Left lung (tissue), 10 donors: ENCODE results near the gene ZNF324B. TPM values are rescaled to one million over a fixed set of nuclear protein-coding genes. Genes with fewer than 3 reads are reported as not detected.

Experiments
- ATAC-seq: fragments of 200-7000 bp; cut with Tn5 transposase; one replicate; pipeline ENCODE4 v1.9.1; 2020; ENCODE audit warnings: moderate library complexity
- DNase-seq, 4 donors: peaks; one replicate each; pipeline ENCODE4 v3.0.0-alpha.2; 2013 to 2020
- H3K27ac ChIP-seq, 2 donors: fragments of 200-600 bp; sonication (generic) in 1 of 2; one replicate each; pipeline versions ENCODE4 v1.5.0 to v1.8.0; 2020 to 2021
- H3K27me3 ChIP-seq, 2 donors: fragments of 200-600 bp; sonication (generic) in 1 of 2; one replicate each; pipeline versions ENCODE4 v1.5.0 to v1.8.0; 2020 to 2021
- H3K36me3 ChIP-seq, 2 donors: fragments of 200-600 bp; sonication (generic) in 1 of 2; one replicate each; pipeline versions ENCODE4 v1.5.0 to v1.8.0; 2020 to 2021
- H3K4me1 ChIP-seq, 2 donors: fragments of 200-600 bp; one replicate each; pipeline ENCODE4 v1.8.0; 2021
- H3K4me3 ChIP-seq, 2 donors: fragments of 200-600 bp; sonication (generic) in 1 of 2; one replicate each; pipeline versions ENCODE4 v1.5.0 to v1.8.0; 2020 to 2021; ENCODE audit warnings: mild to moderate bottlenecking in 1 of 2
- H3K9me3 ChIP-seq, 2 donors: fragments of 200-600 bp; sonication (generic) in 1 of 2; one replicate each; pipeline versions ENCODE4 v1.5.0 to v1.8.0; 2020 to 2021
- CTCF ChIP-seq, 2 donors: fragments of 200-600 bp; sonication (generic) in 1 of 2; IDR thresholded peaks; one replicate each; pipeline versions ENCODE4 v1.5.0 to v1.8.0; 2021; ENCODE audit warnings: antibody characterized with exemption in 2 of 2
- intact Hi-C, 2 donors: fragments of 100-400 bp; cut with DNase I; formaldehyde crosslinking; loops; one replicate each; pipeline versions ENCODE4 v1.11.2 to v1.14.2; 2022
- polyA plus RNA-seq, 6 donors: library from polyadenylated mRNA; unstranded; fragments of 120-200 nt; gene quantifications; one replicate each; pipeline ENCODE4 v1.2.1, GENCODE V29; 2013; ENCODE audit not compliant: insufficient read length in 6 of 6
- total RNA-seq, 2 donors: library from RNA; stranded (reverse); fragmentation: NEBNext Ultra II Directional; extraction: Animal tissue kit (Norgen Biotek cat#: 25700); gene quantifications; one replicate each; pipeline ENCODE4 v1.2.1, GENCODE V29; 2021
- donor health status: DM: no; HTN: yes; CAD: no.
- donor health status: DM: no; HTN: no; CAD: no.

Gene ZNF324B
- total and polyA plus RNA-seq, 8 donors, result 5.2 to 7.8 (median 6.7) TPM

- Histone ChIP-seq H3K4me3 (peak overlapping the region in 1 of 2 donors; percentile 65), H3K4me1 (peaks cover 9 to 19% of the 10 kb centered on the region in 2 donors), H3K9me3 (no peaks in the 10 kb centered on the region), H3K27ac (peak overlapping the region in 1 of 2 donors; percentile 94), H3K36me3 (peaks cover 0 to 40% of the 10 kb centered on the region in 2 donors), H3K27me3 (no peaks in the 10 kb centered on the region)
- no peak for TF ChIP-seq CTCF (IDR thresholded peaks at IDR 0.05)
- ATAC-seq (no peak), DNase-seq (no peak)
- intact Hi-C loops, result no loop called here
Measured at GRCh38 chr19:58474291-58474996, 23.0 kb downstream of the ZNF324B start.

DNA sequence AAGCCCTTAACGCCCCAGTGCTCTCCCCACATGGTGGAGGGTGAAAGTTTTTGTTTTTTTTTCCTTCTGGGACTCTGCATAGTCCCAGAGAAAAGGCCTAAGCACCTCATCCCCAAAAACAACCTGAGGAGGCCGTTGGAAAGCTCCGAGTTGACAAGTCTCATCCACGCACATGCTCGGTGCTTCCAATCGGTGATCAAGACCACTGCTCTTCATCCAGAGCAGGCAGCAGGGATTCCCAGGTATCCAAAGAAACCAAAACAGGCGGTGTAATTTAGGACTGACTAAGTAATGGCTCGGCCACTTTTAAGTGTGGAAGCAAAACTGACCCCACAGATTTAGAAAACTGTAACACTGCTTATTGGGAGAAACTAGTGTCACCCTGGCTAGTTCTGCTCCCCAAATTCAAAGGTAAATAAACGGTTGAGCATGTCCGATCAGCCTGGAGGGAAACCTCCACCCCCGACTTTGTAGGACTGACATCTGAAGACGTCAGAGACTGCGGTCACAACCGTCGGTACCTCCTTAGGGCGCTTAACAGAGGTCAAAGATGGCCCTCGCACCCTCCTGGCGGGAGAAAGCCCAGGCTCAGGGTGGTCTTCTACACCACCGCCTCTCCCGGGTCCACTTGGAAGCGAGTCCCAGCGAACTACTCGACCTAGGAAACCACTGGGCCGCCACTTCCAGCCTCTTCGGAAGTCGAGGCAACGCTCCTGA lies 23.7 kb downstream of the ZNF324B start:
- intact Hi-C loops, result no loop called here
- no peak for ATAC-seq
- no peak for TF ChIP-seq CTCF (IDR thresholded peaks at IDR 0.05)
- Histone ChIP-seq H3K27me3 (no peaks in the 10 kb centered on the region), H3K27ac (peak overlapping the region; percentile 92 to 94), H3K4me1 (peaks cover 9 to 19% of the 10 kb centered on the region in 2 donors), H3K36me3 (peaks cover 0 to 41% of the 10 kb centered on the region in 2 donors), H3K4me3 (peak overlapping the region; percentile 65 to 72), H3K9me3 (no peaks in the 10 kb centered on the region)
- DNase-seq, result no peak

DNA sequence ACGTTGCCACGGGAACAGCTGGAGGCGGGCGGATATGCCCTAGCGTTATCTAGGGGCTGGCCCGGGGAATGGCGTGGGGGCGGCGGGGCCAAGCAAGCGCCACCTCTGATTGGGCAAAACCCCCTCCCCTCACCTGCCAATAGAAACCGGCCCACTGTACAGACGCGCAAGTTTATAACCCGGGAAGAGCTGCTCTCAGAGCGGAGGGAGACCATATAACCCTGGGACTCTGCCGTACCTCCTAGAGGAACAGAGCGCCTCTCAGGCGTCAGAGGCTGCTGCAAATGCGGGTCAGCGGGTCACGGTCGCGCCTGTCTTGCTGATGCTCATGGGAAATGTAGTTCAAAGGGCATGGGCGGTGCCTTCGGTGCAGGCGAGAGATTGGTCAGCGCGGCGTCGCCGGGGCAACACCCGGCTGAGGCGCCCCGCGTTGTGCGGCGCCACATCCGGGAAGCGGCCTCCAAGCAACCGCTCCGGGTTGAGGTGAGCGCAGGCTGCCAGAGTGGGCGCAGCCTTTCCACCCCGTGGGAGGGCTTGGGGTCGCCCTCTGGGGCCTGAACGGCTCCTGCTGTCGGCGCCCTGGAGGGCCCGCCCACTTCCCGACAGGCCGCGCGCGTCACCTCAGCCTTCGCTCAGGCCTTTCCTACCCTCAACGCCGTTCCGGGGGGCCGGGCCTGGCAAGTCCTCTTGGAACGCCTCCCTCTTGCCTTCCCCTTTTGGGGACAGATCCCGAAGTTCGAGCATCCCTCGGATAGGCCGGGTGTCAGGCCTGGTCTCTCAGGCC lies 24.5 kb downstream of the ZNF324B start, which contains the start of gene ZNF446:
TSS of gene ZNF446 (plus strand) at position 639 of the 784 bp plus-strand sequence. CDS start 867 bp downstream, outside the sequence.
- DNase-seq (peak; percentile 97), ATAC-seq (peak; percentile 94)
- Histone ChIP-seq H3K9me3 (no peaks in the 10 kb centered on the region), H3K36me3 (peaks cover 0 to 42% of the 10 kb centered on the region in 2 donors), H3K4me3 (peak within 1 kb of the TSS; percentile 65 to 72), H3K4me1 (peaks cover 9 to 19% of the 10 kb centered on the region in 2 donors), H3K27ac (peak within 1 kb of the TSS; percentile 92 to 94), H3K27me3 (no peaks in the 10 kb centered on the region)
- TF ChIP-seq CTCF (IDR thresholded peaks at IDR 0.05), result peak in 1 of 2 donors; percentile 14
- intact Hi-C loops, result no loop called here

- H3K27ac ChIP-seq, result peak overlapping the region; percentile 92 to 94
- H3K9me3 ChIP-seq, result no peaks in the 10 kb centered on the region
- H3K27me3 ChIP-seq, result no peaks in the 10 kb centered on the region
- no peak for ATAC-seq
- intact Hi-C loops, result no loop called here
- peak in 2 of 4 donors; percentile 24 to 37 for DNase-seq
- H3K36me3 ChIP-seq, result peaks cover 0 to 42% of the 10 kb centered on the region in 2 donors
- H3K4me3 ChIP-seq, result peak overlapping the region; percentile 65 to 72
- peaks cover 9 to 19% of the 10 kb centered on the region in 2 donors for H3K4me1 ChIP-seq
- no peak for TF ChIP-seq CTCF (IDR thresholded peaks at IDR 0.05)
Measured at GRCh38 chr19:58476498-58477015, 25.1 kb downstream of the ZNF324B start.
